HEK293 (cell line): ENCODE data around the gene TRMT61A.
A peak's percentile ranks its signal among the peaks of the same experiment; 100 is the strongest.

Experiments used
- BCL6B ChIP-seq: fragments of 450-650 bp; formaldehyde crosslinking; IDR thresholded peaks from 2 replicates; pipeline ENCODE4 v1.5.1; 2017; ENCODE audit warnings: missing biosample characterization, missing genetic modification characterization
- GFI1B ChIP-seq: fragments of 450-650 bp; formaldehyde crosslinking; IDR thresholded peaks from 2 replicates; pipeline ENCODE4 v1.5.1; 2016; ENCODE audit warnings: missing biosample characterization, missing genetic modification characterization
- GLIS1 ChIP-seq: fragments of 450-650 bp; formaldehyde crosslinking; IDR thresholded peaks from 2 replicates; pipeline ENCODE4 v1.5.1; 2016; ENCODE audit warnings: missing biosample characterization, missing genetic modification characterization
- HIC1 ChIP-seq: fragments of 450-650 bp; formaldehyde crosslinking; IDR thresholded peaks from 2 replicates; pipeline ENCODE4 v1.5.1; 2016; ENCODE audit warnings: missing biosample characterization, missing genetic modification characterization
- KLF9 ChIP-seq: fragments of 450-650 bp; formaldehyde crosslinking; IDR thresholded peaks from 2 replicates; pipeline ENCODE4 v1.5.1; 2016; ENCODE audit warnings: missing biosample characterization, missing genetic modification characterization, low read depth
- MEIS1 ChIP-seq: sonication (generic); formaldehyde crosslinking; IDR thresholded peaks from 2 replicates; pipeline ENCODE4 v1.8.1; 2022; ENCODE audit warnings: missing genetic modification reagents, mild to moderate bottlenecking, borderline replicate concordance
- PRDM1 ChIP-seq: fragments of 450-650 bp; formaldehyde crosslinking; IDR thresholded peaks from 2 replicates; pipeline ENCODE4; 2016; ENCODE audit warnings: missing biosample characterization, missing genetic modification characterization
- SCRT1 ChIP-seq: fragments of 450-650 bp; formaldehyde crosslinking; IDR thresholded peaks from 2 replicates; pipeline ENCODE4 v1.5.1; 2016; ENCODE audit warnings: missing biosample characterization, missing genetic modification characterization, borderline replicate concordance
- ZBTB44 ChIP-seq: fragments of 450-650 bp; IDR thresholded peaks from 2 replicates; pipeline ENCODE4 v1.5.1; 2018; ENCODE audit warnings: missing biosample characterization, mild to moderate bottlenecking, missing genetic modification characterization
- ZFP37 ChIP-seq: fragments of 450-650 bp; formaldehyde crosslinking; IDR thresholded peaks from 2 replicates; pipeline ENCODE4 v1.5.1; 2016; ENCODE audit warnings: missing biosample characterization, missing genetic modification characterization
- ZNF10 ChIP-seq: fragments of 450-650 bp; formaldehyde crosslinking; IDR thresholded peaks from 2 replicates; pipeline ENCODE4 v1.5.1; 2017; ENCODE audit warnings: missing biosample characterization, missing genetic modification characterization
- ZNF121 ChIP-seq: fragments of 450-650 bp; formaldehyde crosslinking; IDR thresholded peaks from 2 replicates; pipeline ENCODE4 v1.5.1; 2016; ENCODE audit warnings: missing biosample characterization, missing genetic modification characterization
- ZNF16 ChIP-seq: fragments of 450-650 bp; formaldehyde crosslinking; IDR thresholded peaks from 2 replicates; pipeline ENCODE4 v1.5.1; 2016; ENCODE audit warnings: low read depth, missing biosample characterization, missing genetic modification characterization
- ZNF184 ChIP-seq: fragments of 450-650 bp; IDR thresholded peaks from 2 replicates; pipeline ENCODE4 v1.5.1; 2018; ENCODE audit warnings: missing biosample characterization, mild to moderate bottlenecking, missing genetic modification characterization
- ZNF221 ChIP-seq: fragments of 450-650 bp; formaldehyde crosslinking; IDR thresholded peaks from 2 replicates; pipeline ENCODE4 v1.5.1; 2017; ENCODE audit warnings: missing biosample characterization, missing genetic modification characterization, borderline replicate concordance
- ZNF23 ChIP-seq: fragments of 450-650 bp; formaldehyde crosslinking; IDR thresholded peaks from 2 replicates; pipeline ENCODE4 v1.5.1; 2016; ENCODE audit warnings: missing biosample characterization, missing genetic modification characterization, borderline replicate concordance
- ZNF423 ChIP-seq: fragments of 450-650 bp; formaldehyde crosslinking; IDR thresholded peaks from 2 replicates; pipeline ENCODE4 v1.5.1; 2016; ENCODE audit warnings: missing biosample characterization, missing genetic modification characterization
- ZNF449 ChIP-seq: fragments of 450-650 bp; formaldehyde crosslinking; IDR thresholded peaks from 2 replicates; pipeline ENCODE4 v1.5.1; 2017; ENCODE audit warnings: missing biosample characterization, mild to moderate bottlenecking, missing genetic modification characterization, moderate library complexity
- ZNF473 ChIP-seq: fragments of 450-650 bp; formaldehyde crosslinking; IDR thresholded peaks from 2 replicates; pipeline ENCODE4 v1.5.1; 2017; ENCODE audit warnings: missing biosample characterization, missing genetic modification characterization
- ZNF513 ChIP-seq: fragments of 450-650 bp; IDR thresholded peaks from 2 replicates; pipeline ENCODE4 v1.5.1; 2018; ENCODE audit warnings: missing biosample characterization, missing genetic modification characterization
- ZNF544 ChIP-seq: fragments of 450-650 bp; formaldehyde crosslinking; IDR thresholded peaks from 2 replicates; pipeline ENCODE4 v1.5.0; 2017; ENCODE audit warnings: missing biosample characterization, missing genetic modification characterization
- ZNF558 ChIP-seq: fragments of 450-650 bp; formaldehyde crosslinking; IDR thresholded peaks from 2 replicates; pipeline ENCODE4 v1.5.1; 2016; ENCODE audit warnings: missing biosample characterization, missing genetic modification characterization
- ZNF629 ChIP-seq: fragments of 450-650 bp; formaldehyde crosslinking; IDR thresholded peaks from 2 replicates; pipeline ENCODE4 v1.5.1; 2017; ENCODE audit warnings: missing biosample characterization, missing genetic modification characterization
- TF ChIP-seq, protein P1 (sequence below): fragments of 450-650 bp; formaldehyde crosslinking; IDR thresholded peaks from 2 replicates; pipeline ENCODE4 v1.5.1; 2016; ENCODE audit warnings: missing biosample characterization, missing genetic modification characterization, low read depth
- TF ChIP-seq, protein P2 (sequence below): fragments of 450-650 bp; formaldehyde crosslinking; IDR thresholded peaks from 2 replicates; pipeline ENCODE4 v1.5.1; 2016; ENCODE audit warnings: missing biosample characterization, missing genetic modification characterization
- TF ChIP-seq, protein P3 (sequence below): fragments of 450-650 bp; formaldehyde crosslinking; IDR thresholded peaks from 2 replicates; pipeline ENCODE4 v1.5.1; 2017; ENCODE audit warnings: missing biosample characterization, missing genetic modification characterization

Gene TRMT61A

GRCh38 chr14:103558071-103558882 is 29.3 kb downstream of the TRMT61A start (continued):
- TF ChIP-seq ZBTB44 (tag by site-specific recombination) (peak; percentile 61), GLIS1 (tag by site-specific recombination) (peak; percentile 89), HIC1 (tag by site-specific recombination) (0 out of 2 replicates have a peak, but pooled peaks have one; percentile 28), ZNF473 (tag by site-specific recombination) (no peak), ZNF423 (no peak), ZNF184 (tag by site-specific recombination) (0 out of 2 replicates have a peak, but pooled peaks have one; percentile 58), ZNF23 (no peak), ZNF10 (peak; percentile 62), SCRT1 (tag by site-specific recombination) (no peak; the same call in 1 of the 2 replicates), ZNF121 (tag by site-specific recombination) (no peak), ZNF221 (no peak), KLF9 (tag by site-specific recombination) (peak; percentile 60; the same call in 1 of the 2 replicates), BCL6B (tag by site-specific recombination) (0 out of 2 replicates have a peak, but pooled peaks have one; percentile 55), PRDM1 (tag by site-specific recombination) (peak; percentile 91), ZFP37 (tag by site-specific recombination) (no peak), MEIS1 (CRISPR knock-in tag) (no peak), ZNF629 (tag by site-specific recombination) (peak; percentile 94), ZNF544 (tag by site-specific recombination) (no peak), ZNF449 (tag by site-specific recombination) (peak; percentile 44; the same call in 1 of the 2 replicates), ZNF513 (tag by site-specific recombination) (no peak), ZNF558 (peak; percentile 52; the same call in 1 of the 2 replicates), ZNF16 (tag by site-specific recombination) (no peak), GFI1B (0 out of 2 replicates have a peak, but pooled peaks have one; percentile 21)
- TF ChIP-seq, protein P1, sequence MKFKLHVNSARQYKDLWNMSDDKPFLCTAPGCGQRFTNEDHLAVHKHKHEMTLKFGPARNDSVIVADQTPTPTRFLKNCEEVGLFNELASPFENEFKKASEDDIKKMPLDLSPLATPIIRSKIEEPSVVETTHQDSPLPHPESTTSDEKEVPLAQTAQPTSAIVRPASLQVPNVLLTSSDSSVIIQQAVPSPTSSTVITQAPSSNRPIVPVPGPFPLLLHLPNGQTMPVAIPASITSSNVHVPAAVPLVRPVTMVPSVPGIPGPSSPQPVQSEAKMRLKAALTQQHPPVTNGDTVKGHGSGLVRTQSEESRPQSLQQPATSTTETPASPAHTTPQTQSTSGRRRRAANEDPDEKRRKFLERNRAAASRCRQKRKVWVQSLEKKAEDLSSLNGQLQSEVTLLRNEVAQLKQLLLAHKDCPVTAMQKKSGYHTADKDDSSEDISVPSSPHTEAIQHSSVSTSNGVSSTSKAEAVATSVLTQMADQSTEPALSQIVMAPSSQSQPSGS (tag by site-specific recombination), result peak; percentile 62; the same call in 1 of the 2 replicates
- TF ChIP-seq, protein P2, sequence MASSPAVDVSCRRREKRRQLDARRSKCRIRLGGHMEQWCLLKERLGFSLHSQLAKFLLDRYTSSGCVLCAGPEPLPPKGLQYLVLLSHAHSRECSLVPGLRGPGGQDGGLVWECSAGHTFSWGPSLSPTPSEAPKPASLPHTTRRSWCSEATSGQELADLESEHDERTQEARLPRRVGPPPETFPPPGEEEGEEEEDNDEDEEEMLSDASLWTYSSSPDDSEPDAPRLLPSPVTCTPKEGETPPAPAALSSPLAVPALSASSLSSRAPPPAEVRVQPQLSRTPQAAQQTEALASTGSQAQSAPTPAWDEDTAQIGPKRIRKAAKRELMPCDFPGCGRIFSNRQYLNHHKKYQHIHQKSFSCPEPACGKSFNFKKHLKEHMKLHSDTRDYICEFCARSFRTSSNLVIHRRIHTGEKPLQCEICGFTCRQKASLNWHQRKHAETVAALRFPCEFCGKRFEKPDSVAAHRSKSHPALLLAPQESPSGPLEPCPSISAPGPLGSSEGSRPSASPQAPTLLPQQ (tag by site-specific recombination), result 0 out of 2 replicates have a peak, but pooled peaks have one; percentile 75
- TF ChIP-seq, protein P3, sequence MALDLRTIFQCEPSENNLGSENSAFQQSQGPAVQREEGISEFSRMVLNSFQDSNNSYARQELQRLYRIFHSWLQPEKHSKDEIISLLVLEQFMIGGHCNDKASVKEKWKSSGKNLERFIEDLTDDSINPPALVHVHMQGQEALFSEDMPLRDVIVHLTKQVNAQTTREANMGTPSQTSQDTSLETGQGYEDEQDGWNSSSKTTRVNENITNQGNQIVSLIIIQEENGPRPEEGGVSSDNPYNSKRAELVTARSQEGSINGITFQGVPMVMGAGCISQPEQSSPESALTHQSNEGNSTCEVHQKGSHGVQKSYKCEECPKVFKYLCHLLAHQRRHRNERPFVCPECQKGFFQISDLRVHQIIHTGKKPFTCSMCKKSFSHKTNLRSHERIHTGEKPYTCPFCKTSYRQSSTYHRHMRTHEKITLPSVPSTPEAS (tag by site-specific recombination), result no peak
